B cell (primary cell): ENCODE results near the gene ATXN2. TPM values are rescaled to one million over a fixed set of nuclear protein-coding genes. Genes with fewer than 3 reads are reported as not detected.
"Not testable (repeated sequence)": the region's sequence is repeated elsewhere in the genome, so short reads cannot be mapped to it uniquely, and the experiment has no call there.

Source experiments
- ATAC-seq: fragments of 200-7000 bp; cut with Tn5 transposase; one replicate; pipeline ENCODE4 v1.10.0; 2021; ENCODE audit warnings: low read depth, mild to moderate bottlenecking, moderate number of reproducible peaks, moderate library complexity
- CTCF ChIA-PET: fragments of 350-600 bp; sonication (Branson Sonifier 250); formaldehyde crosslinking; loops from one replicate; lab custom pipeline; 2021; ENCODE audit warnings: antibody characterized with exemption, inconsistent platforms; lab: Charles Lee
- POLR2A ChIA-PET: fragments of 350-600 bp; sonication (Branson Sonifier 250); formaldehyde crosslinking; loops from one replicate; lab custom pipeline; 2021; ENCODE audit warnings: antibody characterized with exemption; lab: Charles Lee
- DNase-seq: peaks from one replicate; pipeline ENCODE4 v3.0.0; 2013
- H2AFZ ChIP-seq: 2 replicates; pipeline ENCODE4 v1.6.1; 2012; ENCODE audit warnings: mild to moderate bottlenecking, low read depth, low read length; ENCODE audit not compliant: insufficient read depth, poor library complexity, severe bottlenecking
- H3K27ac ChIP-seq, 2 donors: 1 replicate in 1 of 2; 2 replicates in 1 of 2; pipeline ENCODE4 v1.5.1; 2012 to 2013; ENCODE audit warnings: low read length in 2 of 2, mild to moderate bottlenecking in 2 of 2, moderate library complexity in 1 of 2
- H3K27me3 ChIP-seq, 4 experiments: fragments of 200-600 bp in 1 of 4; sonication (generic) in 1 of 4; replicated peaks in 1 of 4; 1 replicate in 2 of 4; 2 replicates in 2 of 4; pipeline versions ENCODE4 v1.6.1 to v1.7.0; 2013 to 2016; ENCODE audit warnings: low read length in 3 of 4, mild to moderate bottlenecking in 2 of 4, mixed read lengths in 1 of 4, moderate library complexity in 1 of 4; ENCODE audit not compliant: insufficient read depth in 4 of 4, control insufficient read depth in 3 of 4; ENCODE audit errors: control extremely low read depth in 1 of 4
- H3K36me3 ChIP-seq, 2 experiments: replicated peaks in 1 of 2; 1 replicate in 1 of 2; 2 replicates in 1 of 2; pipeline versions ENCODE4 v1.6.1 to v1.7.1; 2013; ENCODE audit warnings: low read length in 1 of 2; ENCODE audit not compliant: insufficient read depth in 2 of 2, control insufficient read depth in 1 of 2; ENCODE audit errors: control extremely low read depth in 1 of 2, extremely low read depth in 1 of 2
- H3K4me1 ChIP-seq, 2 donors: fragments of 200-600 bp in 1 of 2; sonication (generic) in 1 of 2; 1 replicate in 1 of 2; 2 replicates in 1 of 2; pipeline versions ENCODE4 v1.5.1 to v1.6.1; 2013 to 2017; ENCODE audit warnings: low read length in 2 of 2; ENCODE audit not compliant: control insufficient read depth in 2 of 2, insufficient read depth in 2 of 2
- H3K4me2 ChIP-seq: replicated peaks from 2 replicates; pipeline ENCODE3; 2012; ENCODE audit warnings: mild to moderate bottlenecking, low read depth, low read length; ENCODE audit not compliant: poor library complexity, severe bottlenecking
- H3K4me3 ChIP-seq, 5 experiments: fragments of 200-600 bp in 1 of 5; sonication (generic) in 1 of 5; 1 replicate in 3 of 5; 2 replicates in 2 of 5; pipeline versions ENCODE4 v1.5.1 to v1.7.0; 2011 to 2016; ENCODE audit warnings: low read length in 4 of 5, mild to moderate bottlenecking in 4 of 5, low read depth in 2 of 5, control low read depth in 1 of 5, moderate library complexity in 1 of 5; ENCODE audit not compliant: insufficient read depth in 1 of 5; ENCODE audit errors: control extremely low read depth in 1 of 5, extremely low read depth in 1 of 5
- H3K79me2 ChIP-seq: fragments of 200-600 bp; sonication (generic); one replicate; pipeline ENCODE4 v1.6.0; 2016; ENCODE audit warnings: low read length; ENCODE audit not compliant: control insufficient read depth, insufficient read depth
- H3K9ac ChIP-seq: fragments of 200-600 bp; sonication (generic); 2 replicates; pipeline ENCODE4 v1.6.1; 2017; ENCODE audit warnings: mild to moderate bottlenecking, low read length, moderate library complexity
- H3K9me3 ChIP-seq, 3 donors: one replicate each; pipeline versions ENCODE4 v1.6.1 to v1.7.1; 2013; ENCODE audit warnings: low read length in 2 of 3; ENCODE audit not compliant: control insufficient read depth in 2 of 3, insufficient read depth in 1 of 3; ENCODE audit errors: control extremely low read depth in 1 of 3
- H4K20me1 ChIP-seq: 2 replicates; pipeline ENCODE4 v1.6.0; 2012; ENCODE audit warnings: mild to moderate bottlenecking, low read length; ENCODE audit not compliant: insufficient read depth, control insufficient read depth, poor library complexity, severe bottlenecking
- H3K27ac Mint-ChIP-seq: one replicate; pipeline ENCODE4 v1.8.0; 2021; ENCODE audit warnings: mixed read lengths
- H3K27me3 Mint-ChIP-seq: one replicate; pipeline ENCODE4 v1.8.0; 2021; ENCODE audit warnings: mixed read lengths
- H3K4me1 Mint-ChIP-seq: one replicate; pipeline ENCODE4 v1.8.0; 2021; ENCODE audit warnings: mixed read lengths
- H3K4me3 Mint-ChIP-seq: one replicate; pipeline ENCODE4 v1.8.0; 2021; ENCODE audit warnings: mixed read lengths
- H3K9me3 Mint-ChIP-seq: one replicate; pipeline ENCODE4 v1.8.0; 2022; ENCODE audit warnings: mixed read lengths; ENCODE audit not compliant: insufficient read depth
- EZH2 ChIP-seq: IDR thresholded peaks from 2 replicates; pipeline ENCODE4 v1.6.1; 2012; ENCODE audit warnings: borderline replicate concordance, low read depth, mild to moderate bottlenecking, moderate library complexity, low read length; ENCODE audit not compliant: insufficient read depth, poor library complexity, severe bottlenecking
- WGBS: methylation state at CpG from one replicate; pipeline ENCODE4 v1.1.5; 2013; ENCODE audit warnings: missing lambda C conversion rate; ENCODE audit not compliant: insufficient coverage; 5-methylcytosine and 5-hydroxymethylcytosine counted together
- intact Hi-C: fragments of 100-400 bp; cut with micrococcal nuclease; formaldehyde crosslinking; loops from one replicate; pipeline ENCODE4 v1.10.0; 2022
- polyA plus RNA-seq: library from polyadenylated mRNA; depleted of rRNA; stranded (reverse); fragments of >200 nt; gene quantifications from 2 replicates; pipeline ENCODE4 v1.2.3, GENCODE V29; 2012
- total RNA-seq, 2 donors: library from RNA; stranded (reverse); fragments of 120-200 nt in 1 of 2; gene quantifications; 1 replicate in 1 of 2; 2 replicates in 1 of 2; pipeline versions ENCODE4 v1.2.3 to v1.2.4, GENCODE V29; 2013 to 2022
- TF ChIP-seq, protein P1 (sequence below): fragments of 200-600 bp; IDR thresholded peaks from one replicate; pipeline ENCODE4 v1.8.0; 2022; ENCODE audit warnings: antibody characterized with exemption, mild to moderate bottlenecking

The ATXN2 gene
- total and polyA plus RNA-seq, 2 donors (not counting 1 experiment from before 2014, with no cell fraction given), result 28.2 to 83.8 TPM

DNA sequence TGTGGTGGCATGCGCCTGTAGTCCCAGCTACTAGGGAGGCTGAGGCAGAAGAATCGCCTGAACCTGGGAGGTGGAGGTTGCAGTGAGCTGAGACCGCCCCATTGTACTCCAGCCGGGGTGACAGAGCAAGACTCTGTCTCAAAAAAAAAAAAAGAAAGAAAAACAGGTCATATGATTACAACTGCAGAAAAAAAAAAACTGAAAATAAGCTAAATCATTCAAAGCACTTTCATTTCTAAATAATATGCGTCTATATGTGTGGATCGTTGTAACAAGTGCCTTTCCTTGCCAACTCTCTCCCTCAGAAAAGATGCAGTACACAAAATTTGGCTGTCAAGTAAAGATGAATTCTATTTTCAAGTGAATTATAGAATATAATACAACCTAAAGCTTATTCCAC lies 42.4 kb downstream of the ATXN2 start:
- Histone ChIP-seq H3K4me2 (no peak overlapping the region), H3K9me3 (peaks cover 3 to 13% (median 7%) of the 10 kb centered on the region in 3 donors), H3K27ac (no peak overlapping the region), H2AFZ (no peak overlapping the region), H3K27me3 (no peaks in the 10 kb centered on the region), H3K79me2 (peaks cover 42% of the 10 kb centered on the region), H3K4me3 (no peak overlapping the region), H3K4me1 (no peaks in the 10 kb centered on the region), H3K36me3 (peaks cover 0 to 2% of the 10 kb centered on the region in 2 experiments), H4K20me1 (peaks cover 34% of the 10 kb centered on the region), H3K9ac (no peak overlapping the region)
- Mint-ChIP-seq H3K27ac (no peak overlapping the region), H3K9me3 (no peaks in the 10 kb centered on the region), H3K27me3 (no peaks in the 10 kb centered on the region), H3K4me1 (peaks cover 17% of the 10 kb centered on the region), H3K4me3 (no peak overlapping the region)
- ChIA-PET POLR2A (interaction anchor here (0.6 kb wide), 1 partner anchor 9 kb away, joined by 5 read pairs; no protein-coding TSS in a partner anchor), CTCF (no interaction called here)
- ATAC-seq (no peak), DNase-seq (no peak)
- WGBS, result no CpG with 5 or more reads among the region's 6 CpGs
- intact Hi-C loops, result no loop called here
- TF ChIP-seq, protein P1, sequence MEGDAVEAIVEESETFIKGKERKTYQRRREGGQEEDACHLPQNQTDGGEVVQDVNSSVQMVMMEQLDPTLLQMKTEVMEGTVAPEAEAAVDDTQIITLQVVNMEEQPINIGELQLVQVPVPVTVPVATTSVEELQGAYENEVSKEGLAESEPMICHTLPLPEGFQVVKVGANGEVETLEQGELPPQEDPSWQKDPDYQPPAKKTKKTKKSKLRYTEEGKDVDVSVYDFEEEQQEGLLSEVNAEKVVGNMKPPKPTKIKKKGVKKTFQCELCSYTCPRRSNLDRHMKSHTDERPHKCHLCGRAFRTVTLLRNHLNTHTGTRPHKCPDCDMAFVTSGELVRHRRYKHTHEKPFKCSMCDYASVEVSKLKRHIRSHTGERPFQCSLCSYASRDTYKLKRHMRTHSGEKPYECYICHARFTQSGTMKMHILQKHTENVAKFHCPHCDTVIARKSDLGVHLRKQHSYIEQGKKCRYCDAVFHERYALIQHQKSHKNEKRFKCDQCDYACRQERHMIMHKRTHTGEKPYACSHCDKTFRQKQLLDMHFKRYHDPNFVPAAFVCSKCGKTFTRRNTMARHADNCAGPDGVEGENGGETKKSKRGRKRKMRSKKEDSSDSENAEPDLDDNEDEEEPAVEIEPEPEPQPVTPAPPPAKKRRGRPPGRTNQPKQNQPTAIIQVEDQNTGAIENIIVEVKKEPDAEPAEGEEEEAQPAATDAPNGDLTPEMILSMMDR, result no peak
- no peak for TF ChIP-seq EZH2

- H4K20me1 ChIP-seq, result peaks cover 29% of the 10 kb centered on the region
- intact Hi-C loops, result not testable (repeated sequence)
Measured at GRCh38 chr12:111555313-111555712, 43.8 kb downstream of the ATXN2 start.

More at GRCh38 chr12:111555313-111555712, 43.8 kb downstream of the ATXN2 start:
- H3K4me3 ChIP-seq, H3K27ac ChIP-seq, H3K9ac ChIP-seq, CTCF ChIA-PET, H3K27ac Mint-ChIP-seq, H3K9me3 Mint-ChIP-seq, DNase-seq, H3K27me3 Mint-ChIP-seq, POLR2A ChIA-PET, H3K4me2 ChIP-seq, H3K36me3 ChIP-seq, H3K27me3 ChIP-seq, H3K4me3 Mint-ChIP-seq, ATAC-seq, H3K4me1 ChIP-seq, H2AFZ ChIP-seq: not testable (repeated sequence)
- no CpG with 5 or more reads among the region's 3 CpGs for WGBS
- peaks cover 12% of the 10 kb centered on the region for H3K4me1 Mint-ChIP-seq
- Histone ChIP-seq H3K79me2 (peaks cover 33% of the 10 kb centered on the region), H3K9me3 (peaks cover 3 to 13% (median 7%) of the 10 kb centered on the region in 3 donors)
